HUES6 (cell line): ENCODE results near the gene CAVIN2.

Experiments used
- H3K27ac ChIP-seq: 2 replicates; pipeline ENCODE4 v1.7.0; 2013; ENCODE audit warnings: low read depth, mild to moderate bottlenecking, low read length, inconsistent platforms
- H3K27me3 ChIP-seq: 2 replicates; pipeline ENCODE4 v1.6.1; 2013; ENCODE audit warnings: low read length; ENCODE audit not compliant: control insufficient read depth, insufficient read depth
- H3K36me3 ChIP-seq: 2 replicates; pipeline ENCODE4 v1.6.1; 2013; ENCODE audit warnings: low read length; ENCODE audit not compliant: control insufficient read depth, insufficient read depth
- H3K4me1 ChIP-seq: 2 replicates; pipeline ENCODE4 v1.6.1; 2013; ENCODE audit warnings: low read length; ENCODE audit not compliant: control insufficient read depth, insufficient read depth
- H3K4me3 ChIP-seq: 2 replicates; pipeline ENCODE4 v1.5.1; 2013; ENCODE audit warnings: low read depth, low read length
- H3K9ac ChIP-seq: one replicate; pipeline ENCODE4 v1.6.1; 2013; ENCODE audit warnings: mild to moderate bottlenecking, low read length
- H3K9me3 ChIP-seq: 2 replicates; pipeline ENCODE4 v1.6.1; 2013; ENCODE audit warnings: low read depth, low read length; ENCODE audit not compliant: control insufficient read depth, insufficient read depth

The CAVIN2 gene

GRCh38 chr2:191853843-191854242 lies 7.0 kb upstream of the CAVIN2 start:
- Histone ChIP-seq H3K27ac (no peak overlapping the region), H3K27me3 (no peaks in the 10 kb centered on the region), H3K9ac (no peak overlapping the region), H3K4me1 (peaks cover 15% of the 10 kb centered on the region), H3K9me3 (no peaks in the 10 kb centered on the region), H3K36me3 (no peaks in the 10 kb centered on the region), H3K4me3 (no peak overlapping the region)

DNA sequence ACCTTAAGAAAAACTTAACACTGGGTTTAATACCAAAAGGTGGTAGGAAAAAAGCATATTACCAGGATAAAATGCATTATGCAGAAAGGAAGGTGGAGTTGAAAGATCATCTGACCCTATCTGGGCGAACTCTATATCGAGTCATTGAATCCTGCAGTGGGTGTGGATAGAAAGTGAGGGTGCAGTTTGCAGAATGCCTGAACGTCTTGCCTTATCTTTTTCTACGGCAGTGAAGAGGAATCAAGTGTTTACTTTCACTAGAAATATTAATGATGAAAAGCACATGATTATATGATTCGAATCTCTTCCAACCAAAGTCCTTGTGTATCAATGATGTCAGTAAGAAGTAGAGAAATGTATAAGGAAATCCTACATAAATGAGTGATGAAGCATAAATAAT lies 4.3 kb upstream of the CAVIN2 start:
- Histone ChIP-seq H3K4me3 (no peak overlapping the region), H3K36me3 (no peaks in the 10 kb centered on the region), H3K4me1 (peaks cover 31% of the 10 kb centered on the region), H3K27ac (no peak overlapping the region), H3K9ac (no peak overlapping the region), H3K27me3 (no peaks in the 10 kb centered on the region), H3K9me3 (no peaks in the 10 kb centered on the region)

DNA sequence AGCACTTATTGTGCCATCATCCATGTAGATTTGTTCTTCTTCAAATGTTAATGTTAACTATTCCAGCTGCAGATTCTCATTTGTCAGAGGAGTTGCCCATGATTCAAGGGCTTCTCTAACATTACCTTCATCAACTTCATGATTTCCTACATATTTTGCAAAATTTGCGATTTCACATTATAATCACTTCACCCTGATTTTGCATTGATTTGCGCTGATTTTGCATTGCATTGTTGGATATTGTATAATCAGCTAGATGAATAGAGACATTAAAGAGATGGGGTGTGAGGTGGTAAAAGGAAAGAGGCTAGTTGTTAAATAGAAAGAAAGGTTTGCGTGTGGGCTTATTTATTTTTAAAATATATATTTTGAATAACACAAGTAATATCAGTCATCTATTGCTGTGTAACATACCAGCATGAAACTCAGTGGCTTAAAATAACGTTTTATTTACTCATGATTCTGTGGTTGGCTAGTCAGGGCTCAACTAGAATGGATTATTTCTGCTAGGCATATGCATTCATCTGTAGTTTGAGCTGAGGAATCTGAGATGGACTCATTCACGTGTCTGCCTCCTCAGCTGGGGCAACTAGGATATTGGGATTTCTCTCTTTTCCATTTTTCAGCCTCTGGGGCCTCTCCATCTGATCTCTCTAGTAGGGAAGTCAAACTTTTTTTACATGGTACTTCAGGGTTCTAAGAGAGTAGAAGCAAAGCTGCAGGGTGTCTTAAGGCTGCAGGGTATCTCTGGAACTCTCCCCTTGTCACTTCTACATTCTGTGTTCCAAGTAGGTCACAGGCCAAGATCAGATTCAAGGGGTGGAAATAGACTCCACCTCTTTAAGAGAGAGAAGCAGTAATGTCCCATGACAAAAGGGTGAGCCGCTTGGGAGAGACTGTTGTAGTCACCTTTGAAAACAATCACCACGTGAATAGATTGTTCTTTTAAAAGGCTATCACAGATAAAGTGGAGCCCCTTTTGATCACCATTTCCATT lies 2.2 kb upstream of the CAVIN2 start:
- no peak overlapping the region for H3K27ac ChIP-seq

DNA sequence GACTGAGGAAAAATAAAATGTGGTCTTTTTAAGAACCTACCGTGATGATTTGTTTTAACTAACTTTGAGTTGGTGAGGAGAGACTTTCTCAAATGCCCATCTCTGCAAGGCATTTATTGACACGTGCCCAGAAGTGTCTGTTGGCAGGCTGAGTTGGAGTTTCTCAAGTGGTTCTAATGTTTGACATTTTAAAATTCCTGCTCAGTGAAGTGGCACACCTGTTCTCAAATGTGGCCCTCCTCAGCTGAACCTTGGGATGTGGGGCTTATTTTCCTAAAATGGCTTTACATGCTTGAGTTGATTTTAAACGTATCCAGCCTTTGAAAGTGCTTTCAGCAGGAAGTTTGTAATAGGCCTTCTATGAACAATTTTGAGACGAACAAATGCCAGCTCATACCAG lies 876 bp upstream of the CAVIN2 start:
- no peak overlapping the region for H3K9ac ChIP-seq
- H3K36me3 ChIP-seq: no peaks in the 10 kb centered on the region
- no peak overlapping the region for H3K27ac ChIP-seq
- no peaks in the 10 kb centered on the region for H3K9me3 ChIP-seq
- H3K27me3 ChIP-seq: no peaks in the 10 kb centered on the region
- peaks cover 38% of the 10 kb centered on the region for H3K4me1 ChIP-seq
- no peak overlapping the region for H3K4me3 ChIP-seq

More for the DNA sequence above, 2.2 kb upstream of the CAVIN2 start:
- H3K4me3 ChIP-seq: no peak overlapping the region
- no peak overlapping the region for H3K9ac ChIP-seq
- H3K9me3 ChIP-seq: no peaks in the 10 kb centered on the region
- peaks cover 38% of the 10 kb centered on the region for H3K4me1 ChIP-seq
- no peaks in the 10 kb centered on the region for H3K27me3 ChIP-seq
- no peaks in the 10 kb centered on the region for H3K36me3 ChIP-seq

DNA sequence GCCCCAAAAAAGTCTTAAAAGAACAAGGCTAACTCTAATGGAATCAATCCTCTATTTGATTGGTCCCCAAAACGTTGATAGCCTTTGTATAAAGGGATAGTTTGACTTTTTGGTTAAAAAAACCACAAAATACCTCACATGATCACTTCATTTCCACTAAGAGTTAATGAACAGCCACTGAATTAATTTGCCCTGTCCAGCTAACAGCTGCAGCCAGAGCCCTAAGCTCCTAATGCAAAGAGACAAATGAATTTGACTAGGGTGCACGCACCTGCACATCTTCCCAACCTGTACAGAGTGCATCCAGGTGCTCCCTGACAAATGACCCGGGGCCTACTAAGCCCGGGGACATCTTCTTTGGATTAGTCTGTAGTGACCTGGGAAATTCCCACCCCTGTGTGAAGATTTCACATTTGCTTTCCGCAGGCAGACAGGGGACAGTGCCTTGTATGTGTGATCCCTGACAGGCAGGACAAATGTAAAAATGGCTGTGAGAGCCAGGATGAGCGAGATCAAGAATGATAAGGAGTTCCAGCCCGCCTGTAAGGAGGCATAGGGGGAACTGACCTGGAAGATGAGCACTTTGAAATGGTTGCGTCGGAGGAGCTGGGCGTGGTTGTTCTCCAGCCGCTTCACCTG lies 893 bp downstream of the CAVIN2 start:
- H3K36me3 ChIP-seq: no peaks in the 10 kb centered on the region
- H3K9ac ChIP-seq: no peak overlapping the region
- H3K9me3 ChIP-seq: no peaks in the 10 kb centered on the region
- peaks cover 38% of the 10 kb centered on the region for H3K4me1 ChIP-seq
- no peaks in the 10 kb centered on the region for H3K27me3 ChIP-seq
- H3K27ac ChIP-seq: no peak overlapping the region
- H3K4me3 ChIP-seq: no peak overlapping the region

DNA sequence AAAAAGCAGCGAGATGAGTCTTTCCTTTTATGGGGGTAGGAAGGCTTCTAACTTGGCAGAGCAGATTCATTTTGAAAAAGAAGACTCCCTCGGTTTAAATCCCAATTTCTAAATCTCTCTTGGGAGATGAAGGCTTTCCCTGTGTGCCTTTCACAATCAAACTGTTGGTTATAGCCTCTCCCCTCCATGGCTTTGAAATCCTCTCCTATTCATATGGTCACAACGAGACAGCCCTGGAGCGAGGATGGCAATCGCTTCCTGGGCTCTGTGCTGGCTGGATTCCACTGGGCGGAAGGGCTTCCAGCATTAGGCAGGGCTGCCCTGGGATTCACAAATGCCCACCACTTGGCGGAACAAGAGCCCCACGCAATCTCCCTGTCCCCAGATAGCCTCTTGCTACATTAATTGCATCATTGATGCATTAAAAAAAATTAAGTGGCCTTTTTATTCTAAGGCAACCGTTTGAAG lies 1.6 kb downstream of the CAVIN2 start:
- H3K27me3 ChIP-seq: no peaks in the 10 kb centered on the region
- no peaks in the 10 kb centered on the region for H3K9me3 ChIP-seq
- no peaks in the 10 kb centered on the region for H3K36me3 ChIP-seq
- H3K9ac ChIP-seq: no peak overlapping the region
- no peak overlapping the region for H3K27ac ChIP-seq
- no peak overlapping the region for H3K4me3 ChIP-seq
- H3K4me1 ChIP-seq: peaks cover 38% of the 10 kb centered on the region

- H3K27ac ChIP-seq: no peak overlapping the region
- H3K4me3 ChIP-seq: no peak overlapping the region
- H3K4me1 ChIP-seq: peaks cover 38% of the 10 kb centered on the region
- no peaks in the 10 kb centered on the region for H3K9me3 ChIP-seq
- no peak overlapping the region for H3K9ac ChIP-seq
- H3K36me3 ChIP-seq: no peaks in the 10 kb centered on the region
- no peaks in the 10 kb centered on the region for H3K27me3 ChIP-seq
Observed at GRCh38 chr2:191844706-191845105, 2.2 kb downstream of the CAVIN2 start.

DNA sequence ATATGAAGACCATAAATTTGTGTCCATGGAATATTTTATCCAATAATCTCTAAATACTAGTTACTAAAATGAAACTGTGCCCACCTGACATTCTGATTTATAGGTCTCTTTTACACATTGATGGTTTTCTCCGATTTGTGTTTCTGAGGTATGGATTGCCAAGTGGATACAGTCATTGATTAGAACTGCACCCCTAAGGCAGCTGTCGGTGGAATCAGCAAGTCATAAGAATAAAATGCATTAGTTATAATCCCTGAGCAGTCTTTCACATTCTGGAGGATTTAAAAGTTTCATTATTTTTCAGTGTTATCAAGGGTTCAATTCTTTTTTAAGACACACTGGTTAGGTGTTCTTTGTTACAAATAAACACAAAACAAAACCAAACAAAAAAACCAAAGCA lies 6.0 kb downstream of the CAVIN2 start:
- H3K27me3 ChIP-seq: no peaks in the 10 kb centered on the region
- no peaks in the 10 kb centered on the region for H3K36me3 ChIP-seq
- no peak overlapping the region for H3K4me3 ChIP-seq
- no peaks in the 10 kb centered on the region for H3K9me3 ChIP-seq
- H3K9ac ChIP-seq: no peak overlapping the region
- H3K27ac ChIP-seq: no peak overlapping the region
- peaks cover 16% of the 10 kb centered on the region for H3K4me1 ChIP-seq

GRCh38 chr2:191839918-191840804 lies 6.7 kb downstream of the CAVIN2 start:
- Histone ChIP-seq H3K27ac (no peak overlapping the region), H3K27me3 (no peaks in the 10 kb centered on the region), H3K9me3 (no peaks in the 10 kb centered on the region), H3K36me3 (no peaks in the 10 kb centered on the region), H3K4me3 (no peak overlapping the region), H3K4me1 (peaks cover 8% of the 10 kb centered on the region), H3K9ac (no peak overlapping the region)

DNA sequence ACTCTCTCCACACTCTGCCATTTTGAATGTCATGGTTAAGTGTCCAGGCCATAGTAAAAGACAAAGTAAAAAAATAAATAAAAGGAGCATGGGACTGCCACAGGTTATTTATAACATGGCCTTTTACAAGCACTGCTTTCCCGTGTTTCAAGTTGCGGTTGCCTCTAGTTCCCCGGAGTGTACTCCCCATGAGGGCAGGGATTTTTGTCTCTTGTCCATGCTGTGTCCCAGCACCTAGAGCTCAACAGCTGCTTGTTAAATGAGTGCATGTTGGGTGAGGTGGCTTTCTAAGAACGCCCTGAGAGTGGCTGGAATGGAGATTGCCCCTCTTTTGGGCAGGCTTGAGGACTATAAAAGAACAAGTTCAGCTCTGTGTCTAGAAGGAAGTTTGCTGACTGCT lies 8.4 kb downstream of the CAVIN2 start:
- no peak overlapping the region for H3K4me3 ChIP-seq
- H3K36me3 ChIP-seq: no peaks in the 10 kb centered on the region
- H3K27me3 ChIP-seq: no peaks in the 10 kb centered on the region
- H3K4me1 ChIP-seq: no peaks in the 10 kb centered on the region
- H3K9ac ChIP-seq: no peak overlapping the region
- no peaks in the 10 kb centered on the region for H3K9me3 ChIP-seq
- no peak overlapping the region for H3K27ac ChIP-seq
